ENCODE measurements around the gene FBXO21. TPM values are rescaled to one million over a fixed set of nuclear protein-coding genes. Genes with fewer than 3 reads are reported as not detected.

Gene FBXO21
- total and polyA plus RNA-seq, 8 donors: 7.4 to 494 (median 32.2) TPM

GRCh38 chr12:117214797-117215196 is 24.5 kb upstream of the FBXO21 start:
- Histone ChIP-seq H3K27me3 (peaks cover 0 to 59% (median 5%) of the 10 kb centered on the region in 3 donors), H3K4me1 (no peaks in the 10 kb centered on the region), H3K9me3 (no peaks in the 10 kb centered on the region), H3K4me3 (no peak overlapping the region), H3K27ac (no peak overlapping the region), H3K36me3 (no peaks in the 10 kb centered on the region)
- WGBS, 5 donors: 68 to 75% (median 71%) methylated on average over 10 of the region's 10 CpGs
- TF ChIP-seq CTCF (IDR thresholded peaks at IDR 0.05) (no peak), EP300 (IDR thresholded peaks at IDR 0.05) (no peak), POLR2A (IDR thresholded peaks at IDR 0.05) (no peak), POLR2AphosphoS5 (IDR thresholded peaks at IDR 0.05) (no peak)
- intact Hi-C loops (cut with DNase I; ENCODE audit: low total_unique reads): loop anchor here (5.0 kb wide), 1 partner anchor 623 kb away; no protein-coding TSS in a partner anchor
- no peak for DNase-seq

- TF ChIP-seq POLR2A (IDR thresholded peaks at IDR 0.05) (no peak), EP300 (IDR thresholded peaks at IDR 0.05) (no peak), POLR2AphosphoS5 (IDR thresholded peaks at IDR 0.05) (no peak), CTCF (IDR thresholded peaks at IDR 0.05) (no peak)
- 19 to 29% (median 23%) methylated on average over 2 of the region's 2 CpGs for WGBS, 5 donors
- no peaks in the 10 kb centered on the region for H3K36me3 ChIP-seq
- no peak overlapping the region for H3K4me3 ChIP-seq
- no peaks in the 10 kb centered on the region for H3K9me3 ChIP-seq
- no peak for DNase-seq
- no peaks in the 10 kb centered on the region for H3K4me1 ChIP-seq
- peaks cover 0 to 57% (median 5%) of the 10 kb centered on the region in 3 donors for H3K27me3 ChIP-seq
- no peak overlapping the region for H3K27ac ChIP-seq
- intact Hi-C loops (cut with DNase I; ENCODE audit: low total_unique reads): loop anchor here (5.0 kb wide), 1 partner anchor 624 kb away; no protein-coding TSS in a partner anchor
These were observed 23.1 kb upstream of the FBXO21 start for GRCh38 chr12:117213295-117213808.

- H3K27ac ChIP-seq: no peak overlapping the region
- H3K4me3 ChIP-seq: no peak overlapping the region
- no peaks in the 10 kb centered on the region for H3K36me3 ChIP-seq
- TF ChIP-seq POLR2A (IDR thresholded peaks at IDR 0.05) (no peak), CTCF (IDR thresholded peaks at IDR 0.05) (peak in 5 of 7 experiments; percentile 72 to 87 (median 80))
- no peaks in the 10 kb centered on the region for H3K9me3 ChIP-seq
- peak; percentile 74 to 90 for DNase-seq
- H3K4me1 ChIP-seq: no peaks in the 10 kb centered on the region
- WGBS, 5 donors: 15 to 19% (median 16%) methylated on average over 7 of the region's 7 CpGs
- intact Hi-C loops (cut with DNase I; ENCODE audit: low total_unique reads): loop anchor here (5.0 kb wide), 1 partner anchor 625 kb away; no protein-coding TSS in a partner anchor
- peaks cover 0 to 50% (median 5%) of the 10 kb centered on the region in 3 donors for H3K27me3 ChIP-seq
These were observed 22.4 kb upstream of the FBXO21 start for GRCh38 chr12:117212563-117213190.

DNA sequence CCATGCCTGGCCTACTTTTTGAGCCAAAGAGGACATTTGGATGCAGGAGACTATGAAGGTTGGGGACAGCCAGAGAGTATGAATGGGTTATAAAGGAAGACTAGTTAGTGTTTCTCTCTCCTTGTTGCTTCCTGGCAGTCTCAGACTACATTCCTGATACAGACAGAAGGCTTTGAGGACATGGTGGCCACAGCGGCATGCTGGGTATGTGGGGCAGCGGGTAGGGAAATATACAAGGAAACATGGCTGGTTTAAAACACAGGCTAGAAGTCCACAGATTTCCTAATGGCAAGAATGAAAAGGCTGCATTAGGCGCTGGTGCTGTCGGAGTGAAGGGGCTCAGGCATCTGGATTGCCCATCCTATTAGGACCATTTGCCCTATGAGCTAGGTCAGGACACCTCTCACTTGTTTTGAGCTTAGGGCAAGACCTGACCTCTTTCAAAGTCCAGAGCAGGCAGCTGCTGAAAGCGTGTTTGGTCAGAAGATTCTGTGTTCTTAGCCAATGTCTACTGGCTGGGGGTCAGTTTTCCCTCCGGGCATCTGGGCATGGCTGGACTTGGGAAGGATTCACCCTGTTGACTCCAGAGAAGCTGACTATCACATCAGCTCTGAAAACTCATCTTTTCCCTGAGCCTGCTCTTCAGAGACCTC is 20.1 kb upstream of the FBXO21 start:
- no peak for DNase-seq
- TF ChIP-seq EP300 (IDR thresholded peaks at IDR 0.05) (no peak), POLR2A (IDR thresholded peaks at IDR 0.05) (no peak), CTCF (IDR thresholded peaks at IDR 0.05) (no peak), POLR2AphosphoS5 (IDR thresholded peaks at IDR 0.05) (no peak)
- Histone ChIP-seq H3K4me1 (no peaks in the 10 kb centered on the region), H3K9me3 (no peaks in the 10 kb centered on the region), H3K4me3 (no peak overlapping the region), H3K27me3 (peaks cover 0 to 47% (median 5%) of the 10 kb centered on the region in 3 donors), H3K27ac (no peak overlapping the region), H3K36me3 (no peaks in the 10 kb centered on the region)
- WGBS, 5 donors: 76 to 88% (median 85%) methylated on average over 6 of the region's 6 CpGs
- intact Hi-C loops (cut with DNase I; ENCODE audit: low total_unique reads): loop anchor here (5.0 kb wide), 1 partner anchor 627 kb away; no protein-coding TSS in a partner anchor

All from stomach (tissue), 9 donors.